NCI-H226 (cell line): ENCODE measurements around the gene SCRN3.
"Not testable (repeated sequence)": the region's sequence is repeated elsewhere in the genome, so short reads cannot be mapped to it uniquely, and the experiment has no call there.

Experiments used
- DNase-seq: peaks from one replicate; pipeline ENCODE4 v3.0.0-alpha.2; 2015

The SCRN3 gene, protein sequence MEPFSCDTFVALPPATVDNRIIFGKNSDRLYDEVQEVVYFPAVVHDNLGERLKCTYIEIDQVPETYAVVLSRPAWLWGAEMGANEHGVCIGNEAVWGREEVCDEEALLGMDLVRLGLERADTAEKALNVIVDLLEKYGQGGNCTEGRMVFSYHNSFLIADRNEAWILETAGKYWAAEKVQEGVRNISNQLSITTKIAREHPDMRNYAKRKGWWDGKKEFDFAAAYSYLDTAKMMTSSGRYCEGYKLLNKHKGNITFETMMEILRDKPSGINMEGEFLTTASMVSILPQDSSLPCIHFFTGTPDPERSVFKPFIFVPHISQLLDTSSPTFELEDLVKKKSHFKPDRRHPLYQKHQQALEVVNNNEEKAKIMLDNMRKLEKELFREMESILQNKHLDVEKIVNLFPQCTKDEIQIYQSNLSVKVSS

GRCh38 chr2:174395284-174395968 is at the start of gene SCRN3:
Gene SCRN3, plus strand, starts transcription at chr2:174395730. Its CDS starts 2,554 bp downstream, at chr2:174398284.
- DNase-seq, result peak; percentile 68

DNA sequence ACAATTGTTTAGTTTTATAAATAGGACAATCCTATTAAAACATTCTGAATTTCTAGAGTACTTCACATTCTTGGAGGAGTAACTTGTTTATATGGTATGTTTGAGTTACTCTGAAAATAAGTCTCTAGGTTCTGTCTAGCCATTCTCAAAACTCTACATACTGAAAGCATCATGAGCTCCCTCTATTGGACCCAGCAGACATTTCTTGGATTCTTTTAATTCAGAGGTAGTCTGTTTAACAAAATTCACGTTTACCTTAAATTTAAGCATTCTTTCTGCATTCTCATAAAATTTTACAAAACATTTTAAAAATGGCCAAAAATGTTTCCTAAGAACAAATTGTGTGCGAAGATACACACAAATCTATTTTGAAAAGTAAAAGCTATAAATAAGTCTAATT is 45.5 kb upstream of the SCRN3 start:
- DNase-seq, result no peak

- peak; percentile 24 for DNase-seq
These were observed 44.8 kb upstream of the SCRN3 start for GRCh38 chr2:174350593-174351181.

- no peak for DNase-seq
These were observed 42.5 kb upstream of the SCRN3 start for GRCh38 chr2:174353004-174353403.

DNA sequence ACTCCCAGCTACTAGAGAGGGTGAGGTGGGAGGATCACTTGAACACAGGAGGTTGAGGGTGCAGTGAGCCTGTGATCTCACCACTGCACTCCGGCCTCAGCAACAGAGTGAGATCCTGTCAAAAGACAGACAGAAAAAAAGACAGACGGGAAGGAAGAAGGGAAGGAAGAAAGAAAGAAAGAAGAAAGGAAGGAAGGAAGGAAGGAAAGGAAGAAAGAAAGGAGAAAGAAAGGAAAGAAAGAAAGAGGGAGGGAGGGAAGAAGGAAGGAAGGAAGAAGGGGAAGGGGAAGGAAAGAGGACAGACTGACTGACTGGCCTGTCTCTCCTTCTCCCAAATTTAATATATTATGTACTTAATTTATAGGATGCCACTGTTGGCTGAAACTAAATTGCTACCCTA is 39.2 kb upstream of the SCRN3 start:
- DNase-seq, result no peak

GRCh38 chr2:174359663-174360062 is 35.9 kb upstream of the SCRN3 start:
- DNase-seq, result not testable (repeated sequence)

DNA sequence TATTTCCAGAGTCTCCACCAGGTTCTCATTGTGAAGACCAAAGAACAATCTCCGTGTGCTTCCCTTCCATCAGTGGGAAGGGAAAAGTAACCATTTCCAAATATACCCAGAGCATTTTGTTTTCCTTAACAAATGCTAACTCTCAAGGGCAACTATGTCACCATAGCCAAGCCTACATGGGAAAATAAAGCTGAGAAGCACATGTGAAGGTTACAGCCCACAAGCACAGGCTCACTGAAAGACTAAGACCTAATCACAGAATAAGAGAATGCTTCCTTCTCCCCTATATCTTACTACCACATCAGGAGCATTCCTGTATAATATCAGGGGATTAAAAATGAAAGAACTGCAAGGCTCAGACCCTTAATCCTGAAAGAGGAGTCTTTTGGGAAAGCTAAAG is 32.6 kb upstream of the SCRN3 start:
- DNase-seq, result no peak

GRCh38 chr2:174363492-174364225 is 31.9 kb upstream of the SCRN3 start:
- DNase-seq, result not testable (repeated sequence)

DNA sequence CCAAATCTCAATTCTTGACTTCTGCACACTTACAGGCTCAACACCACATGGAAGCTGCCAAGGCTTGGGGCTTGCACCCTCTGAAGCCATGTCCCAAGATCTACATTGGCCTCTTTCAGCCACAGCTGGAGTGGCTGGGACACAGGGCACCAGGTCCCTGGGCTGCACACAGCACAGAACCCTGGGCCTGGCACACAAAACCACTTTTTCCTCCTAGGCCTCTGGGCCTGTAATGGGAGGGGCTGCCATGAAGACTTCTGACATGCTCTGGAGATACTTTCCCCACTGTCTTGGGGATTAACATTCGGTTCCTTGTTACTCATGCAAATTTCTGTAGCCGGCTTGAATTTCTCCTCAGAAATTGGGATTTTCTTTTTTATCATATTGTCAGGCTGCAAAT is 30.9 kb upstream of the SCRN3 start:
- DNase-seq, result no peak

- no peak for DNase-seq
These were observed 30.0 kb upstream of the SCRN3 start for GRCh38 chr2:174365571-174365970.

- DNase-seq, result no peak
These were observed 26.8 kb upstream of the SCRN3 start for GRCh38 chr2:174368691-174369090.

GRCh38 chr2:174376967-174377366 is 18.6 kb upstream of the SCRN3 start:
- DNase-seq, result no peak

DNA sequence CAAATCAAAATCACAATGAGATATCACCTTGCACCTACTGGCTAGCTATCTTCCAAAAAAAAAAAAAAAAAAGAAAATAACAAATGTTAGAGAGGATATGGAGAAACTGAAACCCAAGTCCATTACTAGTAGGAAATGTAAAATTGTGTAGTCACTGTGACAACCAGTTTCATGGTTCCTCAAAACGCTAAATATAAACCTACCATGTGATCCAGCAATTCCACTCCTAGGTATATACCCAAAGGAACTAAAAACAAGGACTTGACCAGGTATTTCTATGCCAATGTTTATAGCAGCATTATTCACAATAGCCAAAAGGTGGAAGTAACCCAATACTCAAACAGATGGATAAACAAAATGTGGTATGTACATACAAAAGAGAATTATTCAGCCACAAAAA is 11.7 kb upstream of the SCRN3 start:
- no peak for DNase-seq

GRCh38 chr2:174385201-174385600 is 10.3 kb upstream of the SCRN3 start:
- no peak for DNase-seq

DNA sequence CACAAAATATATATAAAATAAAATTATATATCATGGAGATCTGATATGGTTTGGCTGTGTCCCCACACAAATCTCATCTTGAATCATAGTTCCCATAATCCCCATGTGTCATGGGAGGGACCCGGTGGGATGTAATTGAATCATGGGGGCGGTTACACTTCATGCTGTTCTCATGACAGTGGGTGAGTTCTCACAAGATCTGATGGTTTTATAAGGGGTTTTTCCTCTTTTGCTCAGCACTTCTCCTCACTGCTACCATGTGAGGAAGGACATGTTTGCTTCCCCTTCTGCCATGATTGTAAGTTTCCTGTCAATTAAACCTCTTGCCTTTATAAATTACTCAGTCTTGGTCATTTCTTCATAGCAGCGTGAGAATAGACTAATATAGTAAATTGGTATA is 6.8 kb upstream of the SCRN3 start:
- not testable (repeated sequence) for DNase-seq

- DNase-seq, result no peak
These were observed 6.0 kb upstream of the SCRN3 start for GRCh38 chr2:174389542-174389941.

GRCh38 chr2:174390303-174390702 is 5.2 kb upstream of the SCRN3 start:
- not testable (repeated sequence) for DNase-seq

DNA sequence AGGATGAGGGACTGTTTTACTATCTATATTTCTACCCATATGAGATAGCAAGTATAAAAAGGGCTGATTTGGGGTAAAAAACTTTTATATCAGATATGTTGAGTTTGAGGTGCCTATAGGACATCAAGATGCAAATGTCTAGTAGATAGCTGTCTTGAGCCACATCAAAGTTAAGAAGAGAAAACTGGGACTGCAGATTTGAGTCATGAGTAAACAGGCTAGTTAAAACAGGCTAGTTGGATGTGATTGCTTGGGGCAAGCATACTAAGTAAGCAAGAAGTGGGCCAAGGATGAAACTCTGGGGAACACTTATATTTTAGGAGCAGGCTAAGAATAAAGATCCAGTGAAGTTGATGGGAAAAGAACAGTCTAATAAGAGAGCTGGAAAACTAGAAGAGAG is 2.8 kb upstream of the SCRN3 start:
- no peak for DNase-seq

DNA sequence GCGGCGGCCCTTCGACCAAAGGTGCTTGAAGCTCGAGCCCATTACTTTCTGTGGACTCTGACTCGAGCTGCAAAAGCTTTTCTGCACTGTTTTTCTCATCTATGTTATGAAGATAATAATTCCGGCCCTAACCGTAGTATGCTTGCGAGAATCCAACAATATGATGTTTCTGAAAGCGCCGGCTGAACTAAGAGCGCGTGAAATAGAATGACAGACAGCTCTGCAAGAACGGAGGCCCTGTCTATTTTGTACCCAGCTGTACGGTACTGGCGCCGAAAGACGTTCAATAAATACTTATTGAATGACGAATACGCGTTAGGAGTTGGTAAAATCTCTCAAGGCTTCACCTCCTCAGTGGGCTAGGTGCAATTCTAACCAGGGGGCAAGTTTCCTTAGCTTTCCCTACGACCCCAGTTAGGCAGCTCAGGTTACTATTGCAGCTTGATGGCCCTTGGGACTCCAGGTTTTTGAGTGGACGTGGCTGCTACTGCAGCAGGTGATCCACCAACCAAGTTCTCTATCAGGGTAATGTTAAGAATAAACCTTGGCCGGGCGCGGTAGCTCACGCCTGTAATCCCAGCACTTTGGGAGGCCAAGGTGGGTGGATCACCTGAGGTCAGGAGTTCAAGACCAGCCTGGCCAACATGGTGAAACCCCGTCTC is 570 bp downstream of the SCRN3 start:
- DNase-seq, result no peak

- no peak for DNase-seq
These were observed 2.2 kb downstream of the SCRN3 start for GRCh38 chr2:174397773-174398172.

DNA sequence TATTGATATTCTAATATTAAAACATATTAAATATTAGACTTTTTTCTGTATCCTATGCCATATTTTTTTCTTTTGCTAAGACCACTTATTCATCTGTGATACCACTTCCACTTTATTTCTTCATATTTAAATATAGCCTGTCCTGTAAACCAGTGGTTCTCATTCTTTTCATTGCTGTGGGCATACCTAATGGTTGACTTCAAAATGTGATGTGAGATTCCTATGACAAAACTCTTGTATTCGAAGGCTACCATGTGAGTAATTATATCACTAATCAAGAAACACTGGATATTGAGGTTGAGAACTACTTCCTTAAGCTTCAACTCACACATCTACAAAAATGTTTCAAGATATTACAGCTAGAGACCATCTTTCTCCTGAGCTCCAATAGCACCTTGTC is 3.6 kb downstream of the SCRN3 start:
- no peak for DNase-seq

GRCh38 chr2:174400853-174401252 is 5.3 kb downstream of the SCRN3 start:
- DNase-seq, result no peak

- DNase-seq, result no peak
These were observed 8.1 kb downstream of the SCRN3 start for GRCh38 chr2:174403628-174404027.
